Measurements from ENCODE around the gene PRKCSH.
A peak's percentile ranks its signal among the peaks of the same experiment; 100 is the strongest.

PRKCSH gene

DNA sequence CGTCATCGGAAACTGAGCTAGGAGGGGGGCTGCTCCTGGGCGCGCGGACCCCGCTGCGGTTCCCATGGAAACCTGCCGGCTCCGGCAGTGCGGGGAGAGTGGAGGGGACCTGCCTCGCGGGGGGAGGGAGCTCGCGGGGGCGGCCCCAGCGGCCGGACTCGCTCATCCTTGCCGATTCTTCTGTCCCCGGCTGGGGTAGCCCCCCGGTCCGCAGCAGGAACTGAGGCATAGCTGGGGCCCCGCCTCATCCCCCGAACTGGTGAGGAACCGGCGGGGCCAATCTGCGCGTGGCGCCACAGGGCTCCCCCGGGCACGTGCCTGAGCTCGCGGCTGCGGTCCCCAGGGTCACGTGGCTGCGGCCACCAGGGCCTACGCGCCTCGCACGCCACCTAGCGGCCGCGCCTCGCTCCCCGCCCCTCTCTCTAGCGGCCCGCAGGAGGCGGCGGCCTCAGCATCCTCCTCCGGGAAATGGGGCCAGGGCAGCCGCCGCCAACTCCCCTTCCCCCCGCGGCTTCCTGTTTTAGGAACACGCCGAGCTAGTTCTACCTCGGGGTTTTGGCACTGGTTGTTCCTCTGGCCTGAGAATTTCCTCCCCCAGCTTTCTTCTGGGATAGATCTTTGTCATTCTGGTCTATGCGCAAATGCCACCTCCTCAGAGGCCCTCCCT, 47.1 kb downstream of the PRKCSH start:
- peak overlapping the region; percentile 5 for H3K4me3 ChIP-seq (ENCODE audit: low read length)
- TF ChIP-seq, protein P1, sequence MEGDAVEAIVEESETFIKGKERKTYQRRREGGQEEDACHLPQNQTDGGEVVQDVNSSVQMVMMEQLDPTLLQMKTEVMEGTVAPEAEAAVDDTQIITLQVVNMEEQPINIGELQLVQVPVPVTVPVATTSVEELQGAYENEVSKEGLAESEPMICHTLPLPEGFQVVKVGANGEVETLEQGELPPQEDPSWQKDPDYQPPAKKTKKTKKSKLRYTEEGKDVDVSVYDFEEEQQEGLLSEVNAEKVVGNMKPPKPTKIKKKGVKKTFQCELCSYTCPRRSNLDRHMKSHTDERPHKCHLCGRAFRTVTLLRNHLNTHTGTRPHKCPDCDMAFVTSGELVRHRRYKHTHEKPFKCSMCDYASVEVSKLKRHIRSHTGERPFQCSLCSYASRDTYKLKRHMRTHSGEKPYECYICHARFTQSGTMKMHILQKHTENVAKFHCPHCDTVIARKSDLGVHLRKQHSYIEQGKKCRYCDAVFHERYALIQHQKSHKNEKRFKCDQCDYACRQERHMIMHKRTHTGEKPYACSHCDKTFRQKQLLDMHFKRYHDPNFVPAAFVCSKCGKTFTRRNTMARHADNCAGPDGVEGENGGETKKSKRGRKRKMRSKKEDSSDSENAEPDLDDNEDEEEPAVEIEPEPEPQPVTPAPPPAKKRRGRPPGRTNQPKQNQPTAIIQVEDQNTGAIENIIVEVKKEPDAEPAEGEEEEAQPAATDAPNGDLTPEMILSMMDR (IDR thresholded peaks at IDR 0.05; ENCODE audit: insufficient read depth, low read depth, low read length, missing control alignments) = peak; percentile 51
- DNase-seq (ENCODE audit: low read depth) = peak; percentile 76

DNA sequence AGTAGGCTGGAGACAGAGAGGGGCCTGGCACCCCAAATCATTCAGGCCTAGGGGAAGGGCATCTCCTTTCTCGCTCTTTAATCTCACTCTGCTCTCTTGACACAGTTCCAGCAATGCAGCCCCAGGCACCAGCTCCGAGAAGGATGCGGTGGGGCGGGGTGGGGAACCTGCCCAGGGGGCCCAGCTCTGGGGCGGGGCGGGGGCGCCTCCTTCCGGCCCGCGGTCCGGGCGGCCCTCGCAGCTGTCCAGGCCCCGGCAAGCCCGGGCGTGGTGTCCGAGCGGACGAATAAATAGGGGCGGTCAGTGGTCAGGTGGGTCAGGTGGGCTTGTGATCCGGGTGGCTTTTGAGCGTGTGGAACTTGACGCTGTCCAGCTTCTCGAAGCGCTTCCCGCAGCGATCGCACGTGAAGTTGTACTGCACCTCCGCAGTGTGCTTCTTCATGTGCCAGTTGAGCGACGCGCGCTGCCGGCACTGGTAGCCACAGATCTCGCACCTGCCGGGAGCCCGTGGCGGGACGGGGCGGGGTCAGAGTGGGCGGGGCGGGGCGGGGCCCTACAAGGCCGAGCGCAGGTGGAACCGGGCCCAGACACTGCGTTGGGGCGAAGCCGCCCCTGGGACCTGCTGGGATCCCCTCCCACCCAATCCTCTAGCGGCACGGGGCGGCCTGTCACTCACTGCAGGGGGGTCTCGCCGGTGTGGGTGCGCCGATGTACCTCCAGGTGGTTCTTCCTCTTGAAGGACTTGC, 48.1 kb downstream of the PRKCSH start:
- DNase-seq (ENCODE audit: low read depth) = no peak
- TF ChIP-seq, protein P1 (IDR thresholded peaks at IDR 0.05; ENCODE audit: insufficient read depth, low read depth, low read length, missing control alignments) = no peak

GRCh38 chr19:11485245-11485837, 49.9 kb downstream of the PRKCSH start:
- TF ChIP-seq, protein P1 (IDR thresholded peaks at IDR 0.05; ENCODE audit: insufficient read depth, low read depth, low read length, missing control alignments) = no peak
- no peak overlapping the region for H3K4me3 ChIP-seq (ENCODE audit: low read length)
- DNase-seq (ENCODE audit: low read depth) = no peak

More for the DNA sequence above, 48.1 kb downstream of the PRKCSH start:
- no peak overlapping the region for H3K4me3 ChIP-seq (ENCODE audit: low read length)

DNA sequence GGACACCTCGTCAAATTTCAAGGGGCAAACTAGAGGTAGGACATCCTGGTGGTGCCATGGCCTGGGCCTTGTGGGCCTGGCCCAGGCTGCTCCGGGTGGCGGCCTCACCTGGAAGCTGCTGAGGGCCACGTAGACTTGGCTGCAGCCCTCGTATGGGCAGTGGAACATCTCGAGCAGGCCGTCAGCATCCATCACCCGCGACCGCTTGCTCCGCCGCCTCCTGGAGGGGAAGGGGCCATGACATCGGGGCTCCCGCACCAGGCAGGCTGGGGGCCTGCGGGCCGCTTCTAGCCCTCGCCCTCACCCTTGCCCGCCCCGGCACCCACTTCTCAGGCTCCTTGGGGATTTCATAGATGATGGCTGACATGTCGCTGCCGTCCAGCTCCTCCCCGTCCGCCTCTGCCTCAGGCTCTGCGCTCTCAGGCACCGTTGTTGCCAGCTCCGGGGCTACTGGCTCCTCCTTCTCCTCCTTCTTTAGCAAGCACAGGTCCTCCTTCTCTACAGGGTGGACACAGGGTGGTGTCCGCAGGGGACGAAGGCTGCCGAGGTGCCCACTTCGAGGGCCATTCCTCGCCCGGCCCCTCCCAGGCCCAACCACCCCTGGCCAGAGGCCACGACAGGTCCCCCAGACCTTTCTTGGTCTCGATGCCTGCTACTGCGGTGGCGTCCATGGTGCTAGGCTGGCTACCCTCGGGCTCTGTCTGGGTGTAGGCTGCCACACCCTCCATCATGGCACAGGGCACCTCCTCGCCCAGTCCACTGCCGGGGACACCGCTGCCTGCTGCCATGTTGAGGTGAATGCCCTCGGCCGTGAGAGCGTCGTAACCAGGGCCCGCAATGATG, 51.4 kb downstream of the PRKCSH start:
- H3K4me3 ChIP-seq (ENCODE audit: low read length) = no peak overlapping the region
- TF ChIP-seq, protein P1 (IDR thresholded peaks at IDR 0.05; ENCODE audit: insufficient read depth, low read depth, low read length, missing control alignments) = no peak
- no peak for DNase-seq (ENCODE audit: low read depth)

DNA sequence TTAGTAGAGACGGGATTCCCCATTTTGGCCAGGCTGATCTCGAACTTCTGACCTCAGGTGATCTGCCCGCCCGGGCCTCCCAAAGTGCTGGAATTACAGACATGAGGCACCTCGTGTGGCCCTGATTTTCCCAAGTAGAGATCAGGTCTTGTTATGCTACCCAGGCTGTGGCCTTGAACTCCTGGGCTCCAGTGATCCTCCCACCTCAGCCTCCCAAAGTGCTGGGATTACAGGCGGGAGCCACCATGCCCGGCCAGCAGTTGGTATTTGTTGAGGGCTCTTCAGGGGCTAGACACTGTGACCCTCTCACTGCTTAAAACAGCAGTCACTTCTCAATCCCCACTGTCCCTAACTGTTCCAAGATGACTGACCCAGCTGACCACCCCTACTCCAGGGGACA, 53.9 kb downstream of the PRKCSH start:
- H3K4me3 ChIP-seq (ENCODE audit: low read length) = no peak overlapping the region
- TF ChIP-seq, protein P1 (IDR thresholded peaks at IDR 0.05; ENCODE audit: insufficient read depth, low read depth, low read length, missing control alignments) = no peak
- DNase-seq (ENCODE audit: low read depth) = no peak

DNA sequence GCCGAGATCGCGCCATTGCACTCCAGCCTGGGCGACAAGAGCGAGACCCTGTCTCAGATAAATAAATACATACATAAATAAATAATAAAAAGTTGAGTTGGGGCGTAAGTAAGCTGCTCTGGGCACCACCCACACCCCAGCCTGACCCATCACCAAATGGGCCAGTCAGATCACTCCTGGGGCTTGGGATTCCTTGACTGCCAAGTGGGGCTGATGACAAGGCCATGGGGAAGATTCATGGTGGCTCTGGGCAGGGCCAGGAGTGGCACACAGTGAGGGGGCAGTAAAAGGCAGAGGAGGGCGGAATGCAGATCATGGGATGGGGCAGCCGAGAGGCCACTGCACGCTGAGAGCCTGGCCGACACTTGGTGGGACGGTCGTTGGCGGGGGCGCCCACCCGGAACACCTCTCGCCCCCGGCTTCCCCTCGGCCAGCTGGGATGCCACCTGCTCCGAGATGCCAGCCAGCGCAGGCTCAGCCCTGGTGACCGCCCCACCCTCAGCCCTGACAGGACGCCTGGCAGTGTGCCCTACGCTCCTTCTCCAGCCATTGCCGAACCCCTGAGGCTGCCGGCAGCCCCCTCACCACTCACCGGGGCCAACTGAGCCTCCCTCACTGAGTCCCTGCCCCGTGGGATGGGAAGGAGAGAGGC, 59.3 kb downstream of the PRKCSH start:
- DNase-seq (ENCODE audit: low read depth) = no peak
- TF ChIP-seq, protein P1 (IDR thresholded peaks at IDR 0.05; ENCODE audit: insufficient read depth, low read depth, low read length, missing control alignments) = no peak
- H3K4me3 ChIP-seq (ENCODE audit: low read length) = no peak overlapping the region
